GM12873 (cell line): ENCODE data around the gene CAPZA1.

Experiments
- TF ChIP-seq, protein P1 (sequence below): IDR thresholded peaks from 2 replicates; pipeline ENCODE4 v1.5.1; 2012; ENCODE audit warnings: low read depth, mild to moderate bottlenecking, moderate library complexity, low read length, control low read depth; ENCODE audit not compliant: insufficient read depth; ENCODE audit errors: missing control alignments

CAPZA1 gene

DNA sequence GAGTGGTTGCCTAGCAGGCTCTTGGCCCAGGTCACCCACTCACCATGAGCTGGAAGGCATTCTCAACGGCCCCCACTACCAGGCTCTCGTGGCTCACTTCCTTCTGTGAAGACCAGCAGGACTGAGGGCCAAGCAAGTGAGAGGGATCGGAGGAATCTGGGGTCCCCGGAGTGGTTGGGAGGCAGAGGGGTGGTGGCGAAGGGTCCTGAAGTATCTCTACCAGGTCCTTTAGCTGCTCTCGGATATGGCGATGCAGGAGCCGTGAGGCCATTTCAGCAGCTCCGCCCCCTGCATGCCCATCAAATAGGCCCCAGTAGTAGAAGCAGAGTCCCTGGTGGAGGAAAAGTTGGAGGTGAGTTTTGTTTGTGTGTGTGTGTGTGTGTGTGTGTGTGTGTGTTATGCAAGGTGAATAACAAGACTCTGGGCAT, 93.1 kb downstream of the CAPZA1 start:
- TF ChIP-seq, protein P1, sequence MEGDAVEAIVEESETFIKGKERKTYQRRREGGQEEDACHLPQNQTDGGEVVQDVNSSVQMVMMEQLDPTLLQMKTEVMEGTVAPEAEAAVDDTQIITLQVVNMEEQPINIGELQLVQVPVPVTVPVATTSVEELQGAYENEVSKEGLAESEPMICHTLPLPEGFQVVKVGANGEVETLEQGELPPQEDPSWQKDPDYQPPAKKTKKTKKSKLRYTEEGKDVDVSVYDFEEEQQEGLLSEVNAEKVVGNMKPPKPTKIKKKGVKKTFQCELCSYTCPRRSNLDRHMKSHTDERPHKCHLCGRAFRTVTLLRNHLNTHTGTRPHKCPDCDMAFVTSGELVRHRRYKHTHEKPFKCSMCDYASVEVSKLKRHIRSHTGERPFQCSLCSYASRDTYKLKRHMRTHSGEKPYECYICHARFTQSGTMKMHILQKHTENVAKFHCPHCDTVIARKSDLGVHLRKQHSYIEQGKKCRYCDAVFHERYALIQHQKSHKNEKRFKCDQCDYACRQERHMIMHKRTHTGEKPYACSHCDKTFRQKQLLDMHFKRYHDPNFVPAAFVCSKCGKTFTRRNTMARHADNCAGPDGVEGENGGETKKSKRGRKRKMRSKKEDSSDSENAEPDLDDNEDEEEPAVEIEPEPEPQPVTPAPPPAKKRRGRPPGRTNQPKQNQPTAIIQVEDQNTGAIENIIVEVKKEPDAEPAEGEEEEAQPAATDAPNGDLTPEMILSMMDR = no peak

DNA sequence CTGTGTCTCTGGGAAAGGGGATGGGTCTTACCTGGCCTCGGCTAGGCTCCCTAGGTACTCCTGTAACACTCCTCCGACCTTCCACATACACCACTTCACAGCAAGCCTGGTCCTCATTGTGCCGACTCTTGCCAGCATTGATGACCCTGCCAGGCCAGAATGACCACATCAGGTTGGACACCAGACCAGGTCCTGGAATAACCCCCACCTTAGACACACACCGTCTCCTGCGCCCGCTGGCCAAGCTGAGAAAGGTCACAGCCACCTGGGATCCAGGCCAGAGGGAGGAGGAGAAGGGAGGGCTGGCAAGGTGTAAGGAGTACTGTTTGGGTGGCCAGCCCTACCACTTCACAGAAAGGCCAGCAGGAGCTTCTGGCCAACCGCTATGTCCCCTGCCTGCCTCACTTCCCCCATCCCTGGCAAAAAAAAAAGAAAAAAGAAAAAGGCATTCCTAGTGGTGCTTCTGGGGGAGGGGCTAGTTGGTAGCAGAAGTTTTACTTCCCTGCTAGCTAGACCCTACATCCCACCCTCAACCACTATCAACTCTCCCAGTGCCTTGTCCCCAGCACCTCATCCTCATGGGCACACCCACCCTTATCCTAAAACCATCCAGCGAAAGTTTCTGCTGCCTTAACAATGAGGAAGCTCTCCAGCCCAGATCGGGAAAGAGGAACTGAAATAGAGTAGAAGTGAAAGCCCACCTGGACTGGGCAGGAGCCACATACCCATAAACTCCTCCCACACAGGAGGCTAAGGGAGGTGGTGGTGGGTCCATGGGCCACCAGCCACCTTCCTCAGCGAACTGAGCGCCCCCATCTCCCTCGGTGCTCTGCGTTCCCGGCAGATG, 94.1 kb downstream of the CAPZA1 start:
- TF ChIP-seq, protein P1 = no peak

DNA sequence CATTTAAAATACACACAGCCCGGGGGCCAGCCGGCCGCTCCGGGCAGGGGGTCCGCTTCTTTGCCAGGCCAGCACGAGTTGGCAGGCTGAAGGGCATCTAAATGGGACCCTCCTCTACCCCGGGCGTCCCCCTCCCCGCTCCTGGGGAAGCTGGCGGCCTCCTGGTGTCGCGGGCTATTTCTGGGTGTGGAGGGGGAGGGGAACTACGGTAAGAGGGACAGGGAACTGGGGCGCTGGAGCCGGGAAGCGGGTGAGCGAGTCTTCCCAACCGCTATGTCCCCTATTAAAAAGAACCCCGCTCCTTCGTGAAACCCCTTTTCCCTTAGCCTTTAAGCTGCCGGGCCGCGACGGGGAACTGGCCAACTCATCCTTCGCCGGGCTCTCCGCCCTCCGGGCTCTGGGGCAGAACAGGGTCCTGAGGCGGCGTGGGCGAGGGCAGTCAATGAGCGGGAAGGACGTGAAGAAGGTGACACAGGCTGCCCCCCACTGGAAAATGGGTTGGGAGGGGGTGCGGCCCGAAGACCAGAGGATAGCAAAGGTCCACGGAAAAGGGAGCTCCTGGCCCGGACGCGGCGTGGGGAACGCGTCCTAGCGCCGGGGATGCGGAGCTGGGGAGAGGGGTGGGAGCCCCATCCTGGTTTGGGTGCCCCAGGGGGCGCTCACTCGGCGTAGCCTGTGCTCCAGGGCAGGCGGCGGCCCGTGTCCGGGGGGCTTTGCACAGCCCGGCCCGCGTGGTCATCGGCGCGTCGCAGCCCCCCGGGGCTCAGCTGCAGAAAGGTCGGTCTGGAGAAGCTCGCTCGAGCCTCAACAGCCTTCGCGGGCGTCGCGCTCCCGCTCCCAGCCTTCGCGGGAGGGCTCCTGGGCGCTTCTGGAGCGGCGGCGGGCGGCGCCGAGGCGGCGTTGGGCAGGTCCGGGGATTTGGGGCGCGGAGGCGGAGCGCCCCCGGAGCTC, 95.0 kb downstream of the CAPZA1 start:
- TF ChIP-seq, protein P1 = peak; percentile 3

DNA sequence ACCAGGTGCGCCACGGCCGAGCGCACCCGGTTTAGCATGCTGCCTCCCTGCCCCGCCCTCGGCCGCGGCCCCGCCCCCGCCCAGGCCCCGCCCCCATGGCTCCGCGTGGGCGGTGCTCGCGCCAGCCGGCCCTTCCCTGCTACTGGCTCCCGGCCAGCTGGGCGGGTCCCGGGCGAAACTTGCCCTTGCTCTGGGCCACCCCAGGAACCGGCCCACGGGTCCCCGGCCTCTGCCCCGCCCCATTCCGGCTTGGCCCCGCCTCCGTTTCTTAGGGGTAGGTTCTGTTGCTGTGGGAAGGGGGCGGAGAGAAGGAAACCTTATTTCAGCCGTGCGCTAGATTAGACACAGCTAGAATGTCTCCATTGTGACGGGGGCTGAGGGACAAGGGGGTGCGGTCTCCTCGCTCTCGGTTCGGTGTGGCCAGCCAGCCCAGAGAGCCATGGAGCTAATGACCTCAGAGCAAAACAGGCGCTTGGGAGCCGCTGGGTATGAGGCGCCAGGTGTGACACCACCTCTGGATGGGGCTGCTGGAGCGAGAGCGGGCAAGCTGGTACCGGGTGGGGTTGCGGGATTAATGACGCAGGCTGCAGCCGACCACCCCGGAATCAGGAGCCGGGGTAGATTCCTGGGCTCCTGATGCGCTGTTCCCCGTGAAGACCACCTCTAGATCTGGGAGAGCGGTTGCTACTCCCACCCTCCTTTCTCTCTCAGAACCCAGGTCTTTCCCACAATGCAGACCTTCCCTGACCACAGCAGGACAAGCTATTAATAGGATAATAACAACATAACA, 95.8 kb downstream of the CAPZA1 start, which contains the start of gene PPM1J:
TSS of gene PPM1J (minus strand) at position 69 of the 790 bp plus-strand sequence. CDS start at position 38, 31 bp downstream.
- TF ChIP-seq, protein P1 = no peak

DNA sequence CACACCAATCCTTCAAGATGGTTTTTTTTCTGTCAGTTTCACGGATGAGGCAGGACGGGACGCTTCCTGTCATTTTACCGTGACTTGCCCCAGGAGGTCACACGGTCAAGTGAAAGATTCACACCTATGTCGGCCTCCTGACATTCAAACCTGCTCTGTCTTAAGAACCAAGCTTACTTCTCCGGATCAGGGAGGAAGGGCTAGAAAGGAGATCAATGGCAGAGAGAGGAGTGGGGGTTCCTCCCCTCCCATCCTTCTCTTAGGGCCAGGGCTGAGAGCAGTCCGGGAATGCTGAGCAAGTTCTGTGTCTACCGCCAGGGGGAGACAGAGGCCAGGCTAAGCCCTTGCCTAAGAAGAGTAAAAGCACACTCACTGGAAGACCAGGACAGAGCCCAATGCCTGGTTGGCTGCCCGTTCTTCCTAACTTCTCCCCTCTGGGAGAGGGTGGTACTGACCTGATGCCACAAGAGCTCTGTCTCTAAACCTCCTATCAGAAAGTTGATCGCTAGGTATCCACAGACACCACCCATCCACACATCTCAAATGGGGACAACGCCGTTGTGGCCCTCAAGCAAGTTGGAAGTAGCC, 96.6 kb downstream of the CAPZA1 start:
- TF ChIP-seq, protein P1 = peak; percentile 99

DNA sequence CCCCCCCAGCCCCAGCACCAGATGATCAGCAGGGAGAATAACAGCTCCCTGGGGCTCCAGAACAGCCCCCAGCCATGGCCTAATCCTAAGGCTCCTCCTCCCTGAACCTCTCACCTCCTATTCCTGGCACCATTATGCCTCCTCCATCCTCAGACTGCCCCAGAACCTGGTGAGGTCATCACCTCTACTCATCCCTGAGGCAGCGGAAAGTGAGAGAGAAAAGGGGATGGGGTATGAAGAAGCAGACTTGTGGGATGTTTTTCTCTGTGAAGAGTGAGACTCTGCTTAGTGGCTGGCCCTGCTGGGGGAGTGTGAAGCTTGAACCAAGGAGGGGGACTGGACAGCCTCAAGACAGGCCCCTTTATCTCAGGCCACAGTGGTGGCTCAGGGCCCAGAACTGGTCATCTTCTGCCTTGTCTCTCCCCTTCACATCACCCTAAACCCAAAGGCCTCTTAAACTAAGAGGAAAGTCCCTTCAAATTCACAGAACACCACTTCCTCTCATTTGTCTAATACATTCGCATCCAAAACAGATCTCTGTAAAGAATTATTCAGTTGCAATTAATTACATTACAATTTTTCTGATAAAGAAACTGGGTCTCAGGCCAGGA, 97.7 kb downstream of the CAPZA1 start:
- TF ChIP-seq, protein P1 = no peak
